GM10847 (cell line): ENCODE results near the gene COL5A1.

Experiments
- POLR2A ChIP-seq: IDR thresholded peaks from 2 replicates; pipeline ENCODE4 v1.6.1; 2011; ENCODE audit not compliant: insufficient read length; ENCODE audit errors: extremely low read depth

COL5A1 gene

DNA sequence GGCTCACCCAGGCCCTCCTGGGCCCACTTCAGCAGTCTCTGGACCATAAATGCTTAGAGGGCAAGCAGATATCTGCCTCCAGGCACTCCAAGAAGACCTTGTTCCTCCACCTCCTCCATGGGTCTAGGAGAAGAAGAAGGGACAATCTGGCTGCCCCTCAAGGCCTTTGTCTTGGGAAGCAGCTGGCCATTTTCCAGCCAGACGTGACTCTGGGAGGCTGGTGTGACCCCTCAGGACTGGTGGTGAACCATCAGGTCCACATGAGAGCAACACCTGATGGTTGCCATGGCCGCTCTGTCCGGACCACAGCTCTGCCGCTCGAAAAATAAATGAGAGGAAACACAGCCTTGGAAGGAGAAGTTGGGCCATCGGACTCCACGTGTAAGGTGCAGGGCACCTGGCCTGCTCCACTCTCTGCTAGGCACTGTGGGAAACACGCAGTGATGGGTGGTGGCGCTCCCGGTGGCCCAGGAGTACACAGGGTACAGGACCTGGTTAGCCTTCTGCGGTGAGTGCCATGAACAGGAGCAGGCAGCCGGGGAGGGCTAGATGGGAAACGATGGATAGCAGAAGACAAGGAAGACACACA lies 3.0 kb upstream of the COL5A1 start:
- no peak for TF ChIP-seq POLR2A

- TF ChIP-seq POLR2A, result no peak
Observed at GRCh38 chr9:134639994-134640393, 1.6 kb upstream of the COL5A1 start.

- no peak for TF ChIP-seq POLR2A
Observed at GRCh38 chr9:134640506-134641172, 964 bp upstream of the COL5A1 start.

- TF ChIP-seq POLR2A, result no peak
Observed at GRCh38 chr9:134641990-134642384, 384 bp downstream of the COL5A1 start.

DNA sequence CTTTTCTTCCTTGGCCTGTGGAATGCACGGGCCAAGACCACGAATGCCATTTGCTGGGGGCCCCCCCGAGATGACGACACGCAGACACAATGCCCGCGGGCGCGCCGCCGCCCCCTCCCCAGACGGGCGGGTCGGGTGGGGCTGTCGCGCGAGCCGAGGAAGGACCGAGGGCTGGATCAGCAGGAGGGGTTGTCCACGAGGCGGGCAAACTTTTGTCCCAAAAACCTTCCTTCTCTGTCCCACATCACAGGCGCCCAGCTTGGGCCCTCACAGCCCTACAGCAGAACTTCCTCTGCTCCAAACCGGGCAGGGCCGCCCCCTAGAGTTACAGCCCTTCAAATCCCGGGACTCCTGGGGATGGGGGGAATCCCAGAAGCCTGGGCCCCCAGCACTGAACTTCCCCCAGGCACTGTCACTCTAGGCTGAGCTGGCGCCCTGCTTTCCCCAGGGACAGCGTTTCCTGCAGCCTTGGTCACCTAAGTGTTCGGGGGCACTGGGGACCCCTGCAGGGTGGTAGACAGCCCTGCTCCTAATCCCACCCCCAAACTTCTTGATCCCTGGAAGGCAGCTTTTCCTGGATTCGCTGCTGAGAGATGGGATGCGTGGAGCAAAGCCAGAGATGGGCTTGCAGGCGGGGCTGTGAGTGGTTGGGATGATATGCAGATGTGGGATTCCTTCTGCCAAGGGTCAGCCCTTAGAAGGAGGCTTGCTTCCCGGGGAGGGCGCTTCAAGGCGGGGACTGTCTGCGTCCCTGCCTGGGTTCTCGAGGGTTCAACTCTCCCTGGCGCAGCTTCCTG lies 980 bp downstream of the COL5A1 start:
- no peak for TF ChIP-seq POLR2A

- no peak for TF ChIP-seq POLR2A
Observed at GRCh38 chr9:134643222-134643671, 1.6 kb downstream of the COL5A1 start.

GRCh38 chr9:134644725-134645606 lies 3.4 kb downstream of the COL5A1 start:
- TF ChIP-seq POLR2A, result no peak

DNA sequence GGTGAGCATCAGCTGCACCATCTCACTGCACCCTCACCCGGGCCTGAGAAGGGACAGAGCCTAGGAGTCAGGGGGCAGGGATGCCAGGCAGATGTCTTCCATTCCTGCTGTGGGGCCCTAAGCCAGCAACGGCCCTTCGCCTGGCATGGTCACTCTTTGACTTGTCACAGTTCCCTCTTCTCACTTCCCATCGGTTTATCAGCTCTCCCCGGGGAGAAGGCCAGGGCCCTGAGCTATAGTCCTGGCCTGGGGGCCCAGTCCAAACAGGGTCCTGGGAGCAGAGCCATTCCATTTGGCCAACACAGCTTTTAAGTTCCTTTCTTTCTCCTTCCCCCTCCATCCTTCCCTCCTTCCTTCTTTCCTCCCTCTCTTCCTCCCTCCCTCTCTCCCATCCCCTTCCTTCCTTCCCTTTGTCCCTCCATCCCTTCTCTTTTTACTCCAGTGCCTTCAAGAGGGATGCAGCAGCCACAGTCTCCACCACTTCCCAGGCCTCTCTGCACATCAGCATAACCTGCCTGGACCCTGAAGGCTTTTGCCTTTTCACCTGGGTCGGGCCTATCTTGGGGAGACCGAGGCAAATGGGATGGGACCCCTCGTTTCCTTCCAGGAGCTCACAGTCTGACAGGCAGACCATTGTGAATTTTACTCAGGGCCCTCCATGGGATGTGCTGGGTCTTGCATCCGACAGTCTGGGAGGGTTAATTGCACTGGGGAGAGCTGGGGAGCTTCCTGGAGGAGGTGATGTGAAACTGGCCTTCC lies 4.2 kb downstream of the COL5A1 start:
- no peak for TF ChIP-seq POLR2A

- TF ChIP-seq POLR2A, result no peak
Observed at GRCh38 chr9:134647359-134648080, 5.9 kb downstream of the COL5A1 start.

GRCh38 chr9:134648701-134649530 lies 7.3 kb downstream of the COL5A1 start:
- TF ChIP-seq POLR2A, result no peak

- TF ChIP-seq POLR2A, result no peak
Observed at GRCh38 chr9:134650431-134651190, 9.0 kb downstream of the COL5A1 start.

GRCh38 chr9:134651226-134651905 lies 9.8 kb downstream of the COL5A1 start:
- TF ChIP-seq POLR2A, result no peak
